LNCaP clone FGC (cell line): ENCODE data around the gene TFAP2B.

Experiments used
- DNase-seq: peaks from one replicate; pipeline ENCODE4 v3.0.0-alpha.2; 2011; ENCODE audit warnings: low read depth
- H3K4me3 ChIP-seq: 2 replicates; pipeline ENCODE4 v1.5.1; 2011; ENCODE audit warnings: mild to moderate bottlenecking, low read depth, low read length, control low read depth
- TF ChIP-seq, protein P1 (sequence below): IDR thresholded peaks from 2 replicates; pipeline ENCODE4 v1.5.1; 2012; ENCODE audit warnings: mild to moderate bottlenecking; ENCODE audit not compliant: control insufficient read depth, insufficient read depth; ENCODE audit errors: extremely low read depth

Gene TFAP2B

DNA sequence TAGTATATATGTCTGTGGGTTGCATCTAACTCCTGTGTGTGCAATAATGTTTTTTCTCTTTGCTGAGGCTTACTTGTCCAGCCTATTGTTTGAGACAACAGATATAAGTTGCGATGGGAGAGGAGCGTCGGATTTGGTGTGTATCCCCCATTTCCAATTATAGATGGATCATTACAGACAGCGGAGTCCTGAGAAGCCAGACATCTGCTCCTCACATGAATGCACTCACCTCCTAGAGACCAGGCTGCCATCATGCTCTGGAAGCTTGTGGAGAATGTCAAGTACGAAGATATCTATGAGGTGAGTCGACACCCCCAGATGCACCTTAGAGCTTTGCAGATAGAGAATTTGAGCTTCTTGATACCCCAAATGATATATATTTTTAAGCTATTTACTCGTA is at the start of gene TFAP2B:
TFAP2B (plus strand) TSS at position 199 of the 400 bp plus-strand sequence; CDS start at position 220, 21 bp downstream.
- TF ChIP-seq, protein P1, sequence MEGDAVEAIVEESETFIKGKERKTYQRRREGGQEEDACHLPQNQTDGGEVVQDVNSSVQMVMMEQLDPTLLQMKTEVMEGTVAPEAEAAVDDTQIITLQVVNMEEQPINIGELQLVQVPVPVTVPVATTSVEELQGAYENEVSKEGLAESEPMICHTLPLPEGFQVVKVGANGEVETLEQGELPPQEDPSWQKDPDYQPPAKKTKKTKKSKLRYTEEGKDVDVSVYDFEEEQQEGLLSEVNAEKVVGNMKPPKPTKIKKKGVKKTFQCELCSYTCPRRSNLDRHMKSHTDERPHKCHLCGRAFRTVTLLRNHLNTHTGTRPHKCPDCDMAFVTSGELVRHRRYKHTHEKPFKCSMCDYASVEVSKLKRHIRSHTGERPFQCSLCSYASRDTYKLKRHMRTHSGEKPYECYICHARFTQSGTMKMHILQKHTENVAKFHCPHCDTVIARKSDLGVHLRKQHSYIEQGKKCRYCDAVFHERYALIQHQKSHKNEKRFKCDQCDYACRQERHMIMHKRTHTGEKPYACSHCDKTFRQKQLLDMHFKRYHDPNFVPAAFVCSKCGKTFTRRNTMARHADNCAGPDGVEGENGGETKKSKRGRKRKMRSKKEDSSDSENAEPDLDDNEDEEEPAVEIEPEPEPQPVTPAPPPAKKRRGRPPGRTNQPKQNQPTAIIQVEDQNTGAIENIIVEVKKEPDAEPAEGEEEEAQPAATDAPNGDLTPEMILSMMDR, result no peak
- no peak within 1 kb of the TSS for H3K4me3 ChIP-seq
- DNase-seq, result no peak

DNA sequence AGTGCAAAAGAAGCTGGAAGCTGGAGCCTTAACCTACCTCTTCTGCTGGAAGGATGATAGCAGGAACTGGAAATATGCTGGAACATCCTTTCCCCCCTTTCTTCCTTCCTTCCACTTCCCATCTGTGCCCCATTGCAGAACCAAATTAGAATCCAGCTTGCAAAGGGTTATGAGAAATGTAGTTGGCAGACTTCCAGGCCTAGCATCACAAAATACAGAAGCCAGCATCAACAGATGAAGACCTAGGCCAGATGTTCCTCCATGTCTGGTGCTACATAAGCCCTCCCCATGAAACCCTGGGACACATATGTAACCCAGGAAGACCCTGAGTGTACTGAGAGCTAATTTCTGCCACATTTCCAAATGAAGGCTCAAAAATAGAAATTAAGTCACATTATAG is 40.0 kb upstream of the TFAP2B start:
- TF ChIP-seq, protein P1, result no peak
- no peak for DNase-seq

DNA sequence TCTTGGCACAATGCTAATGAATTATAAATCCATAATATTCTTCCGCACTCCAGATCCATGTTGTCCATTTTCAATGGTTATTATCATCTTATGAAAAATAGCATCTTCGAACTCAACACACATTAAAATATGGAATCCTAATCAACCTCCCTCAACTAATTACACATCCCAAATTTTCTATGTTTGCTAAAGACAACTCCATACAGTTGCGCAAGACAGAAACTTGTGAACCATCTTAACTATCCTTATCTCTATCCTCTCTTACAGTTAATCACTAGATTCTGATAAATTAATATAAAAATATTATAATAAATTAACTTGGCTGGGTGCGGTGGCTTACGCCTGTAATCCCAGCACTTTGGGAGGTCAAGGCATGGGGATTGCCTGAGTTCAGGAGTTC is 38.3 kb upstream of the TFAP2B start:
- DNase-seq, result no peak
- H3K4me3 ChIP-seq, result no peak overlapping the region
- TF ChIP-seq, protein P1, result no peak

More for the DNA sequence above, 40.0 kb upstream of the TFAP2B start:
- no peak overlapping the region for H3K4me3 ChIP-seq

DNA sequence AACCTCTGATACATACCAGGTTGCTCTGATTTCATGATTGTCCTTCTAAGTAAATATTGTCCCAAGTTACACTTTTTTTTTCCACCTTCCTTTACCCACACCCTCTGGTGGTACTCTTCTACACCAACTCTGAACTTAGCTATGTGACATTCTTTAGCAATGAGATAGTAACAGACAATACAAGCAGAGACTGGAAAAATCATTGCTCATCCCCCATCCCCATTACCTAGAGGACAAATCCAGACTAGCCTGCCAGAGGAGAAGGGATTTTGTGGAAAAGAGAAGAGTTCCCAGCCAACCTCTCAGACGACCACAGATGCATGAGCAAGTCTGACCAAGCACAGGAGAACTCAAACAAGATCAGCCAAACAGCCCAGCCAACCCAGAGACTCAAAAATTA is 32.8 kb upstream of the TFAP2B start:
- H3K4me3 ChIP-seq, result no peak overlapping the region
- DNase-seq, result no peak
- TF ChIP-seq, protein P1, result no peak

DNA sequence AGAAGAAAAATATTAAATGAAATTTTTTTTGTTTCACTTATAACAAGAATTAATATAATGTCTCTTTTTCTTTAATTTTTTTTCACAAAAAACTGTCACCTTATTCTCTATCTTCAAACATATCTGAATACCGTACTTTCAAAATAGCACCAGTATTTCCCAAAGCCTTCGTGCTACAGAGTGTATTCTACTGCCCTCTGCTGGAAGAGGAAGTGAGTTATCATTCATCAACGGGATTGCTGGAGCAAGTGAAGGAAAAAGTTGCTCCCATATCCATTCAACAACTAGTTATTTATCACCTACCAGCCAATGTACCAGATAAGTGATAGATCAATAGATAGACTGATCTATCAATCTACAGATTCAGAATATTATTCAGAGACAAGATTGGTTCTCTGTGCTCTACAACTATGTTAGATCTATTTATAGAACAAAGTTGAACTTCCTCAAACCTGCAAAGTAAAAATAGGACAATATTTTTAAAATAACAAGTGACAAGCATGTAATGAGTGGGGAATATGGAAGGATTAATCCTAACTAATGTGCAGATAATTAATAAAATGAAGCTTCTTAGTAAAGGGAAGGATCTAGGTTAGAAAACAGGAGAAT is 26.7 kb upstream of the TFAP2B start:
- DNase-seq, result no peak
- TF ChIP-seq, protein P1, result peak; percentile 79

DNA sequence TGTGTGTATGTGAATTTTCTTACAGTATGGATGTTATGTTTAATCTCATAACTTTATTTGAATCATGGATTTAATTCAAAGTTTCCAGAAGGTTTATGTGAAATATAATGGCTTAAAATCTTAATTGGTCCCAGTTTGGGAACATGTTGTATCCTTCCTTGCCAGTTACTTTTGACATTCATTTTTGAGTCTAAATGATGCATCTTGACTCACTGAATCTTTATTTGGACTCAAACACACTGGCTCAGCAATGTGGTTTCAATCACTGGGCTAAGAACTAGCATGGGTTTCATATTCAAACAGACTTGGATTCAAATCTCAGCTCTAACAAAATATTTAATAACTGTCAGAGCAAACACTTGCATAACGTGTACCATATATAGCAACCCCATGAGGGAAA is 25.9 kb upstream of the TFAP2B start:
- DNase-seq, result no peak
- TF ChIP-seq, protein P1, result no peak
- H3K4me3 ChIP-seq, result no peak overlapping the region

More for the DNA sequence above, 26.7 kb upstream of the TFAP2B start:
- H3K4me3 ChIP-seq, result no peak overlapping the region

DNA sequence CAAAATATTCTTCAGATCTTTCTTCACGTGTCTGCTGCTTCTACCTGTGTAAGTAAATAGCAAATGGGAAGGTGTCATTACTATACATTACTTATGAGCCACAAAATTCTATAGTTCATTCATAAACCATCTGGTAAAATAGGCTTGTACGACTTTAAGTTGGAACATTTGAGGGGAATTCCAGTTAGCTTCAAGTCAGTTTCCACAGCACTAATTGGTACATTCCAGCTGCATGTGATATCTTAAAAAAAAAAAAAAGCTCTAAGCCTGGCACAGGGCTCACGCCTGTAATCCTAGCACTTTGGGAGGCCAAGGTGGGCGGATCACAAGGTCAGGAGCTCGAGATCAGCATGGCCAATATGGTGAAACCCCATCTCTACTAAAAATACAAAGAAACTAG is 23.1 kb upstream of the TFAP2B start:
- TF ChIP-seq, protein P1, result no peak
- DNase-seq, result no peak
- no peak overlapping the region for H3K4me3 ChIP-seq
